Measurements from ENCODE around the gene FKBP5.
A peak's percentile ranks its signal among the peaks of the same experiment; 100 is the strongest.
"Not testable (repeated sequence)": the region's sequence is repeated elsewhere in the genome, so short reads cannot be mapped to it uniquely, and the experiment has no call there.

FKBP5 gene

GRCh38 chr6:35582315-35582714, 106.4 kb downstream of the FKBP5 start:
- no peak for DNase-seq

GRCh38 chr6:35581633-35582032, 107.1 kb downstream of the FKBP5 start:
- DNase-seq: no peak

DNA sequence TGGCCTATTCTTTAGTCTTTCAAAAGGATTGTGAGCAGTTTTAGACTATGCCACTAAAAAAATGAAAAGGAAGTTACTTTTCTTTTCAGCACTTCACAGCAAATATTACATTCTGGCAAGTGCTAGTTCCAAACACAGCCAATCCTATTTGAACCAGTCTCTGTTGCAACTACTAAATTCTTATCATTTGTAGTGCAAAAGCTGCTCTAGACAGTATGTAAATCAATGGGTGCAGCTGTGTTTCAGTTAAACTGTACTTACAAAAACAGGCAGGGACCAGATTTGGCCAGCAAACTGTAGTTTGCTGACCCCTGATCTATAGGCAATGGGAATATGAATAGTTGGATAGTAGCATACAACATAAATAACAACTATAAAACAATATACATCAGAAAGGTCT, 107.9 kb downstream of the FKBP5 start:
- no peak for DNase-seq

- DNase-seq: no peak
These were observed 112.0 kb downstream of the FKBP5 start for GRCh38 chr6:35576682-35577081.

DNA sequence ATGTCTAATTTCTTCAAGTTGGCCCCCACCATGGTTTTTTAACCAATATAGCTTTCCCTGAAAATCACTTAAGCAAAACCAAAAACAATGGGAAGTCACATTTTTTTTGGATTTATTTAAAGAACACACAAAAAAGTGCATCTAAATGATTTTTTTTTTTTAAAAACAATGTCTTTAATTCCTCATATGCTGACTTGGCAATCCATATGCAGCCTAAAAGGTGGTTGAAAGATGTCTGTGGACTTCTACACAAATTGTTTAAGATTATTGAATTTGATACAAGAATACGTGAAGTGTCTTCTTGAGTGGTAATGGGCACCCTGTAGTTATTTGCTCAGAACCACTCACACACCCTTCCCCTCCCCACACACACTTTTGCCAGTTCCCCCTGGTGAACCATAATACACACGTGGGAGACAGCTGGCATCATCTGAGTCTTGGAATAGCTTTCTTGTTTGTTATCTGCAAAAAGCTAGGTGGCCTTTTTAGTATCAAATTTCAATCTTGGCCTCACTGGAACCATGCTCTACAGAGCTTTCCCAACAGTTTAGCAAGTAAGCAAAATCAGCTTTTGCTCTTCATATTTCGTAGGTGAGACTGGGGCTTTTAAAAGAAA, 115.1 kb downstream of the FKBP5 start:
- no peak for DNase-seq

DNA sequence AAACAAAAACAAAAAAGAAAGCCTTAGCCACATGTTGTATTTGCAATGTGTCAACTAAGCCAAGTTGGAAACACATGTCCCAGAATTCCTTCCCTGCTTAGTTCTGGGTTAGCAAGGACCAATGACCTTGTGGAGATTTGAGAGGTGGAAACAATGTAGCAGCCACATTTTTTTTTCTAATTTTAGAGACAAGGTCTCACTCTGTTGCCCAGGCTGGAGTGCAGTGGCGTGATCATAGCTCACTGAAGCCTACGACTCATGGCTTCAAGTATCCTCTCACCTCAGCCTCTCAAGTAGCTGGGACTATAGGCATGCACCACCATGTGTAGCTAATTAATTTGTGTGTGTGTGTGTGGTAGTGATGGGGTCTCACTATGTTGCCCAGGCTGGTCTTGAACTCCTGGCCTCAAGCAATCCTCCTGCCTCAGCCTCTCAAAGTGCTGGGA, 117.8 kb downstream of the FKBP5 start:
- DNase-seq: not testable (repeated sequence)

DNA sequence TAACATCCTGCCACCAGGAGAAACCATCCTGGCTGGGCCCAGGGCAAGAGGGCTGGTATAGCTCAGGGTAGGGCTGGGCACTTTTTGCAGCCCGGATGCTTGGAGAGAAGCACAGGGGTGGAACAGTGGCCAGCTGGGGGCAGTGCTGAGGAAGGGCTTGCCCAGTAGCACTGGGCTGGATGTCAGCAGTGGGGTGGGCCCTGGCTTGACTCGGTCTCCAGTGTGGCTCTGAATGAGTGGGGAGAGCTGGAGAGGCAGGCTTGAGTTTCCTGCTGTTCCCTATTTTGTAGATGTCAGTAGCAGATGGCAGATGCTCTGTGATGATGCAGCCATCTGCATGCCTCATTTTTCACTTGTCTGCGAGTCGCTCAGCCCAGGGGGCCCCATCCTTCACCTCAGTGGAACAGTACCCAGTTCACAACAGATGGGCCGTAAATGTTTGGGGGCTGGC, 119.7 kb downstream of the FKBP5 start:
- DNase-seq: peak; percentile 37

DNA sequence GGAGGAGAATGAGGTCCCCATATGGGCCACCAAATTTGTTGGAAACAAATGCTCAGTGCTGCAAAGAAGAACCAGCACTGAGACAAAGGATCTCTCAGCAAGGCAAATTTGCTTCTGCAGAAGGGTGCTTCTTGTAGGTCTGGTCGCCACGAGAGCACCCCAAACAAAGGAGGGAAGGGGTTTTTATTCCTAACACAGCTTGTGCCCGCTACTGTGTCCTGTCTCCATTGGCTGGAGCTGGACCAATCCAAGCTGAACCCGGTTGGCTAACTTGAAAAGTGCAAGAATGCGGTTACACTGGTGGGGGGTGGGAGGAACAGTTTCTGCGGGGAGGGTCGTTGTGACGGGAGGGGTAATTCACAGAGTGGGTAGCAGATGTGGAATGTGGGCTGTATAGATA, 121.9 kb downstream of the FKBP5 start:
- no peak for DNase-seq

- no peak for DNase-seq
These were observed 124.0 kb downstream of the FKBP5 start for GRCh38 chr6:35564733-35565132.

DNA sequence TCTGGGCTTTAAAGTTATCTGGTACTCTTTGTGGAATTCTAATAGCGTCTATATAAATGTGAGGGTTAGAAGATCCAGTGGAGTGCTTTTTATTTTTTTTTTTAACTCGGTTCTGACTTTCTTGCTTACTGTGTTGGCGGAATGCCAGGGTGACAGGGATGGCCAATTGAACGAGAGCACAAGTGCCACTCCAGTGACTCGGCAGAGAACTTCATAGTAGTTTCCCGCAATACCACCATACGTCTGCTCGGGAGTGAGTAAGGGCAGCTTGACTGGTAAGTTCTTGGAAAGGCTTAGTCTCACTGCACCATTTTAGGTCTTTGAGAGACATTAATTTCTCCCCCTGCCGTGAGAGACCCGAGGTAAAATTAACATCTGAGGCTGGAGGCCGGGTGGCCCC, 126.7 kb downstream of the FKBP5 start:
- DNase-seq: no peak

DNA sequence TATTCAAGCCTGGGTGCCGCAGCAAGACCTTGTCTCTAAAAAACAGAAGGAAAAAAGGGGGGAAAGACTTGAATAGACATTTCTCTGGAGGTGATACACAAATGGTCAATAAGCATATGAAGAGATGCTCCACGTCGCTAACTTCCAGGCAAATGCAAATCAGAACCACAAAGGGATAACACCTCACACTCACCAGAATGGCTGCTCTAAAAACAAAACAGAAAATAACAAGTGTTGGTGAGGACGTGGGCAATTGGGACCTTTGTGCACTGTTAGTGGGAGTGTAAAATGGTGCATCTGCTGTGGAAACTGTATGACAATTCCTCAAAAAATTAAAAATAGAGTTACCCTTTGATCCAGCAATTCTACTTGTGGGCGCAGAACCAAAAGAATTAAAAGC, 127.6 kb downstream of the FKBP5 start:
- DNase-seq: no peak

DNA sequence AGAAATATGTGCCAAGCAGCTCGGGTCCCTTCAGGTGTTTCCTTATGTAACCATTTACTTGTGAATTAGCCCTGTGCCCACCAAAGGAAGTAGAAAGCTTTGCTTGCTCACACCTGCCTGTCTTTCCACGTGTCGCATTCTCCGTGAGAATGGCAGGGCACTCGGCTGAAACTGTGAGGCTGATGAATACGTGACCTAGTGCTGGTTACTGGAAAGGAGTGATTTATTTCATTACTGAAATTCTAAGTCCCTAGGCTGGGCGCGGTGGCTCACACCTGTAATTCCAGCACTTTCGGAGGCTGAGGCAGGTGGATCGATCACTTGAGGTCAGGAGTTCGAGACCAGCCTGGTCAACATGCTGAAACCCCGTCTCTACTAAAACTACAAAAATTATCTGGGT, 130.1 kb downstream of the FKBP5 start:
- DNase-seq: no peak

DNA sequence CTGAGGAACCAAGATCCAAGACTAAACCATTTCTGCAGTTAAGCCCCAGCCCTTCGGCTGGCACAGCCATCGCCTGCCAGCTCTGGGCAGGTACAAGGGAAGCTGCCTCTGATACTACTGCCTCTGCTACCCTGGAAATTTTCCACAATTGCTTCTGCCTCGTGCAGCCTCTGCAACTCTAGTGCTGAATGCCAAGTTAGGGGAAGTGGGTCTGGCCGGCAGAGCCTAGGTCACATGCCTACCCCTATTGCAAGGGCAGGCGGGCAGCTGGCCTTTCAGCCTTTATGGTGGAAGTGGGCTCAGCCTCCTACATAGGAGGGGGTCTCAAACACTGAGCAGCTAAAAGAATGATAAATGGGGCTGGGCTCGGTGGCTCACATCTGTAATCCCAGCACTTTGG, 131.5 kb downstream of the FKBP5 start:
- DNase-seq: no peak

GRCh38 chr6:35554811-35555210, 133.9 kb downstream of the FKBP5 start:
- DNase-seq: no peak

DNA sequence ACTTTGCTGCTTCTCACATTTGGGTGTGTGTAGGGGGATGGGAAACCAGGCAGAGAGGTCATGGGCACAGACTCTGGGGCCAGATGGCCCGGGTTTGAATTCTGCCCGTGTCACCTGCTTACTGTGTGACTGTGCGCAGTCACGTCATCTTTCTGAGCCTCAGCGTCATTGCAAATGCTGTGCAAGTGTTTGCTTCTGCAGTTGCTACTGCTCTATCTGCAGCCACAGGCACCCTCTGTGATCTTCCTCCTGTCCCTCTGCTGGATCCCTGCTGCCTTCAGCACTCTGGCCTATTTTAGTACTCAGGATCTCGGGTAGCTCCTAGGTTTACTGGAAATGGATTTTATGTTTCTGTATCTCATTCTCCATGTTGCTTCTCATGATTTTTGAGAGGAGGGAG, 135.4 kb downstream of the FKBP5 start:
- no peak for DNase-seq

- DNase-seq: peak; percentile 64
These were observed 136.3 kb downstream of the FKBP5 start for GRCh38 chr6:35552285-35552917.

GRCh38 chr6:35550437-35550836, 138.3 kb downstream of the FKBP5 start:
- DNase-seq: no peak

DNA sequence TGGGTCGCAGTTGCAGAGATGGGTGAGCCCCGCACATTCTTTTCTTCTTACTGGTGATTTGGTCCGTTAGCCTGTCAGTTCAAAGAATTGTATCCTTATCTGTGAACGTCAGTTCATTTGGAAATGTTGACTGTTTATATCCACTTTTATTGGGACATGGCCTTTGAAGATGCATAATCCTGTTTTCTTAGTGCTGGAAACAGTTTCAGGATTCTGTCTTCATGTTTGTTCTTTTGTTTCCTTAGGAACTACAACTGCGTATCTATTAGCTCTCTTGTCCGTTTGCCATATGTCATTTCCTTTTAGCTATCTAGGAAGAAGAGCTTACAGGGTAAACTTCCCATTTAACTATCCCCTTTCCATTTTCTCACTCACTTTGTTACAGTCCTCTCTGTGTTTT, 141.0 kb downstream of the FKBP5 start:
- no peak for DNase-seq

DNA sequence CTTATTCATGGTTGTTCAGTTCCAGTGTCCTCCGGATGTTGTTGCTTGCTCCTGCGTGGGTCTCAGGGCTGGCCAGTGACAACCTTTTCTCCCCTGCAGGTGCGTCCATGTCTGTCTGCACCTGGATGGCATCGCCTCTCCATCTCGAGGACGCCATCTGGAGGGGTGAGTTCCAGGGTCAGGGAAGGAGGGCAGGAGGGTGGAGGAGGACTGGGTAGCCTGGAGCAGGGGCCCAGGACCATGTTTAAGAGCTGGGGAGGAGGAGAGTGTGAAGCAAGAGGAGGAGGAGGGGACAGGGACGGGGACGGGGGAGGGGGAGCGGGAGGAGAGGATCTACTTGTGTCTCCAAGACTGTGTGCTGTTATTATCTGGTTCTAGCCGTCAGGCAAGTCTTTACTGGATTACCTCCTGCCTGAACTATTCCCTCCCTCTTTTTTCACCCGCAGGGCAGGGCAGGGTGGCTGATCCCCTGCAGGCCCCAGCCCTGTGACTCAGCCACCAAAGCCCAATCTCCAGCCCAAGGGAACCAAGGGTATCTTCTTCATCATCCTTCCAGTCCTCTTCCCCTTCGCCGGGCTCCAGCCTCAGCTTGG, 143.8 kb downstream of the FKBP5 start:
- no peak for DNase-seq

DNA sequence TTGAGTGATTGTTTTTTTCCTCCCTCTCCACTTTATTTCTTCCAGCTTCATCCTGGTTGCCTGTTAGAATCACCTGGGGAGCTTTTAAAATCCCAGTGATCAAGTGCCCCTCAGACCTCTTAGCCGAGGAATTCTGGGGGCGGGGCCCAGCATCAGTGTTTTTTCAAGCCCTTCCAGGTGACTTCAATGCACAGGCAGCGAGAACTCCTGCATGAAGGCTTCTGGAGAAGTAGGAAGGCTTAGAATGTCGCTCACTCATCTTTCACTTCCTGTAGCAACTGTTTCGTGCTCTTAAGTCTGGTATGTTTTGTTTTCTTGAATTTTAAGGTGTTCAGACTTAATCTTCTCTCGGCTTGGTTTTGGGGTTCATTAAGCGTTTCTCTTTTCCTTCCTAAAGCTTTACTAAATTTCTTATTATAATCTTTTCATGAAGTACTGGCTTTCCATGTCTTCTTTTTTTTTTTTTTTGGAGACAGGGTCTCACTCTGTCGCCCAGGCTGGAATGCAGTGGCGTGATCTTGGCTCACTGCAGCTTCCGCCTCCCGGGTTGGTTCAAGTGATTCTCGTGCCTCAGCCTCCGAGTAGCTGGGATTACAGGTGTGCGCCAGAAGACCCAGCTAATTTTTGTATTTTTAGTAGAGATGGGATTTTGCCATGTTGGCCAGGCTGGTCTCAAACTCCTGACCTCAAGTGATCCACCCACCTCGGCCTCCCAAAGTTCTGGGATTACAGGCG, 145.1 kb downstream of the FKBP5 start:
- DNase-seq: no peak

DNA sequence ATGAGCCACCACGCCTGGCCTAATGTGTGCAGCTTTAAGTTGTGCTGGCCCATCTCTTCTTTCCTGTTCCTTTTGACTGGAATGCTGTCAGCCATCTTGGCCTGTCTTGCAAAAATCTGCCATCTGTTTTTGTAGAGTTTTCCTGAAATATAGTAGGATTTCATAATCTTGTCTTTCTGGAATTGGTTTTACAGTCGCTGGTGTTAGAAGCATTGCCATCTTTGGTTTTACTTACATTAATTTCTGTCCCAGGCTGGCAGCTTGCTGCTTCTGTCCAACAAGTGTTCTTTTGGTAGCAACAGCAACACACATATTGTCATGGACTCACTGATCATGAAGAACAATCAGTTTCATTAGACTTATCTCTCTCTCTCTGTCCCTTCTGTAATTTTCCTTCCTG, 146.9 kb downstream of the FKBP5 start:
- DNase-seq: no peak

- DNase-seq: no peak
These were observed 149.5 kb downstream of the FKBP5 start for GRCh38 chr6:35539223-35539622.

DNA sequence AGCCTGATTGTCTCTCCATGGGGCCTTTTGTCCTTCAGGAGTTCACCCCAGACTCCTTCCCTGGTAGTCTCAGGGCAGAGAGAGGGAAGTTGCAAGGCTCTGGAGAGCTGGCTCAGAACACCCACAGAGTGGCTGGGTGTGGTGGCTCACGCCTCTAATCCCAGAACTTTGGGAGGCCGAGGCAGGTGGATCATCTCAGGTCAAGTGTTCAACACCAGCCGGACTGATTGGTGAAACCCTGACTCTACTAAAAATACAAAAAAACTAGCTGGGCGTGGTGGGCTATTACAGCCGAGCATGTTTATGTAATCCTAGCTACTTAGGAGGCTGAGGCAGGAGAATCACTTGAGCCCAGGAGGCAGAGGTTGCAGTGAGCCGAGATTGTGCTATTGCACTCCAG, 152.9 kb downstream of the FKBP5 start:
- not testable (repeated sequence) for DNase-seq
